T-cell (primary cell): ENCODE results near the gene SDF4. TPM values are rescaled to one million over a fixed set of nuclear protein-coding genes. Genes with fewer than 3 reads are reported as not detected.
"Not testable (repeated sequence)": the region's sequence is repeated elsewhere in the genome, so short reads cannot be mapped to it uniquely, and the experiment has no call there.

Experiments used
- ATAC-seq, 4 experiments: fragments of 200-7000 bp in 3 of 4; fragments of 150-1000 bp in 1 of 4; cut with Tn5 transposase; replicated peaks in 1 of 4; 1 replicate in 3 of 4; 2 replicates in 1 of 4; pipeline ENCODE4 v1.10.0; 2021; ENCODE audit warnings: moderate library complexity in 3 of 4, mild to moderate bottlenecking in 2 of 4, moderate number of reproducible peaks in 1 of 4
- CTCF ChIA-PET, 2 donors: fragments of 300-600 bp; sonication (Branson Sonifier 250); formaldehyde crosslinking; loops; one replicate each; lab custom pipeline; 2022; ENCODE audit warnings: antibody characterized with exemption in 2 of 2; lab: Charles Lee
- POLR2A ChIA-PET, 2 donors: fragments of 300-600 bp; sonication (Branson Sonifier 250); formaldehyde crosslinking; loops; one replicate each; lab custom pipeline; 2022; ENCODE audit warnings: antibody characterized with exemption in 2 of 2; lab: Charles Lee
- DNase-seq, 35 experiments: peaks; one replicate each; pipeline versions ENCODE4 v3.0.0 to v3.0.0-alpha.2; 2013 to 2023
- H3K27ac ChIP-seq: one replicate; pipeline ENCODE4 v1.5.1; 2013; ENCODE audit warnings: low read length
- H3K27me3 ChIP-seq, 2 experiments: replicated peaks in 1 of 2; 1 replicate in 1 of 2; 2 replicates in 1 of 2; pipeline versions ENCODE4 v1.6.1 to v1.7.0; 2013; ENCODE audit warnings: low read length in 1 of 2, mixed read lengths in 1 of 2; ENCODE audit not compliant: control insufficient read depth in 2 of 2, insufficient read depth in 2 of 2; ENCODE audit errors: extremely low read depth in 1 of 2
- H3K36me3 ChIP-seq, 2 donors: 1 replicate in 1 of 2; 2 replicates in 1 of 2; pipeline versions ENCODE4 v1.6.1 to v1.7.0; 2013; ENCODE audit warnings: low read length in 1 of 2; ENCODE audit not compliant: control insufficient read depth in 2 of 2, insufficient read depth in 1 of 2; ENCODE audit errors: extremely low read depth in 1 of 2
- H3K4me1 ChIP-seq, 2 experiments: 1 replicate in 1 of 2; 2 replicates in 1 of 2; pipeline versions ENCODE4 v1.6.1 to v1.7.0; 2013; ENCODE audit warnings: low read length in 2 of 2, mixed read lengths in 1 of 2; ENCODE audit not compliant: insufficient read depth in 2 of 2, control insufficient read depth in 1 of 2; ENCODE audit errors: extremely low read depth in 1 of 2
- H3K4me3 ChIP-seq, 2 donors: 1 replicate in 1 of 2; 2 replicates in 1 of 2; pipeline versions ENCODE4 v1.5.1 to v1.7.0; 2013; ENCODE audit warnings: mild to moderate bottlenecking in 2 of 2, low read length in 1 of 2, moderate library complexity in 1 of 2; ENCODE audit not compliant: control insufficient read depth in 1 of 2; ENCODE audit errors: extremely low read depth in 1 of 2
- H3K9me3 ChIP-seq: 2 replicates; pipeline ENCODE4 v1.7.0; 2013
- H3K27ac Mint-ChIP-seq, 2 donors: one replicate each; pipeline ENCODE4 v1.8.0; 2020 to 2021; ENCODE audit warnings: mild to moderate bottlenecking in 2 of 2, mixed read lengths in 2 of 2
- H3K27me3 Mint-ChIP-seq, 2 donors: one replicate each; pipeline ENCODE4 v1.8.0; 2021 to 2022; ENCODE audit warnings: mixed read lengths in 2 of 2
- H3K36me3 Mint-ChIP-seq: one replicate; pipeline ENCODE4 v1.8.0; 2021; ENCODE audit warnings: mixed read lengths
- H3K4me1 Mint-ChIP-seq, 3 donors: one replicate each; pipeline ENCODE4 v1.8.0; 2020 to 2022; ENCODE audit warnings: mixed read lengths in 3 of 3, mild to moderate bottlenecking in 1 of 3
- H3K4me3 Mint-ChIP-seq, 3 donors: one replicate each; pipeline ENCODE4 v1.8.0; 2020 to 2022; ENCODE audit warnings: mild to moderate bottlenecking in 3 of 3, mixed read lengths in 3 of 3, moderate library complexity in 3 of 3
- H3K9me3 Mint-ChIP-seq, 3 donors: one replicate each; pipeline ENCODE4 v1.8.0; 2020 to 2022; ENCODE audit warnings: mixed read lengths in 3 of 3
- WGBS: methylation state at CpG from one replicate; pipeline ENCODE4 v1.1.5; 2013; ENCODE audit warnings: missing lambda C conversion rate; ENCODE audit not compliant: insufficient coverage; 5-methylcytosine and 5-hydroxymethylcytosine counted together
- total RNA-seq, 35 experiments: library from RNA in 6 of 35; stranded (reverse) in 6 of 35; fragments of 120-200 nt in 1 of 35; gene quantifications; one replicate each; pipeline versions ENCODE4 v1.2.1 to v1.2.4 and lab custom pipeline; 2013 to 2026

SDF4 gene
- total RNA-seq, 5 donors from 2014 or later (not counting 1 experiment from before 2014, with no cell fraction given) = 98.6 to 151 (median 141) TPM

GRCh38 chr1:1198423-1199140, 33.2 kb downstream of the SDF4 start:
- Histone ChIP-seq H3K4me1 (peaks cover 0 to 12% of the 10 kb centered on the region in 2 experiments), H3K27me3 (no peaks in the 10 kb centered on the region), H3K4me3 (no peak overlapping the region), H3K36me3 (no peaks in the 10 kb centered on the region), H3K9me3 (no peaks in the 10 kb centered on the region), H3K27ac (no peak overlapping the region)
- 94% methylated on average over 12 of the region's 23 CpGs for whole genome bisulfite sequencing
- Mint-ChIP-seq H3K4me1 (peaks cover 0 to 8% (median 0%) of the 10 kb centered on the region in 3 donors), H3K36me3 (no peaks in the 10 kb centered on the region), H3K27me3 (no peaks in the 10 kb centered on the region), H3K9me3 (peaks cover 5 to 9% (median 9%) of the 10 kb centered on the region in 3 donors), H3K27ac (no peak overlapping the region), H3K4me3 (no peak overlapping the region)
- CTCF ChIA-PET = no interaction called here
- ATAC-seq (no peak), DNase-seq (peak in 3 of 35 experiments; percentile 1 to 9 (median 2))
- POLR2A ChIA-PET = interaction anchor here in 1 of 2 donors (0.5 kb wide), 1 partner anchor 68 kb away, joined by 6 read pairs; no protein-coding TSS in a partner anchor

- H3K9me3 ChIP-seq = no peaks in the 10 kb centered on the region
- ATAC-seq (no peak), DNase-seq (peak in 4 of 35 experiments; percentile 0 to 9 (median 4))
- Mint-ChIP-seq H3K4me1 (peaks cover 0 to 8% (median 0%) of the 10 kb centered on the region in 3 donors), H3K36me3 (no peaks in the 10 kb centered on the region), H3K27ac (no peak overlapping the region), H3K9me3 (peaks cover 5 to 9% (median 9%) of the 10 kb centered on the region in 3 donors), H3K4me3 (no peak overlapping the region), H3K27me3 (no peaks in the 10 kb centered on the region)
- ChIA-PET CTCF (no interaction called here), POLR2A (interaction anchor here in 1 of 2 donors (0.5 kb wide), 1 partner anchor 67 kb away, joined by 6 read pairs; no protein-coding TSS in a partner anchor)
- H3K27me3 ChIP-seq = no peaks in the 10 kb centered on the region
- H3K4me1 ChIP-seq = peaks cover 0 to 12% of the 10 kb centered on the region in 2 experiments
- WGBS = 94% methylated on average over 45 of the region's 48 CpGs
- H3K36me3 ChIP-seq = no peaks in the 10 kb centered on the region
- no peak overlapping the region for H3K27ac ChIP-seq
- no peak overlapping the region for H3K4me3 ChIP-seq
Measured at GRCh38 chr1:1197551-1198422, 34.0 kb downstream of the SDF4 start.

GRCh38 chr1:1197188-1197500, 34.7 kb downstream of the SDF4 start:
- Histone ChIP-seq H3K27ac (no peak overlapping the region), H3K9me3 (no peaks in the 10 kb centered on the region), H3K36me3 (no peaks in the 10 kb centered on the region), H3K4me1 (peaks cover 0 to 12% of the 10 kb centered on the region in 2 experiments), H3K27me3 (no peaks in the 10 kb centered on the region), H3K4me3 (no peak overlapping the region)
- Mint-ChIP-seq H3K27ac (no peak overlapping the region), H3K4me3 (no peak overlapping the region), H3K9me3 (peaks cover 5 to 10% (median 9%) of the 10 kb centered on the region in 3 donors), H3K36me3 (no peaks in the 10 kb centered on the region), H3K27me3 (no peaks in the 10 kb centered on the region), H3K4me1 (peaks cover 0 to 8% (median 0%) of the 10 kb centered on the region in 3 donors)
- ATAC-seq (no peak), DNase-seq (peak in 1 of 35 experiments; percentile 6)
- 94% methylated on average over 6 of the region's 8 CpGs for WGBS
- ChIA-PET POLR2A (no interaction called here), CTCF (no interaction called here)

- DNase-seq = peak in 3 of 35 experiments; percentile 0 to 11 (median 2)
- CTCF ChIA-PET = no interaction called here
Measured at GRCh38 chr1:1196431-1197187, 35.2 kb downstream of the SDF4 start.

GRCh38 chr1:1195726-1196125, 36.1 kb downstream of the SDF4 start:
- H3K27ac Mint-ChIP-seq, ATAC-seq, H3K4me1 ChIP-seq, H3K27ac ChIP-seq, CTCF ChIA-PET, H3K4me3 ChIP-seq, H3K36me3 ChIP-seq, H3K27me3 Mint-ChIP-seq, H3K36me3 Mint-ChIP-seq, H3K9me3 ChIP-seq, POLR2A ChIA-PET, H3K4me1 Mint-ChIP-seq, H3K27me3 ChIP-seq, DNase-seq, H3K4me3 Mint-ChIP-seq: not testable (repeated sequence)
- H3K9me3 Mint-ChIP-seq = peaks cover 5 to 15% (median 9%) of the 10 kb centered on the region in 3 donors
- 84% methylated on average over 5 of the region's 6 CpGs for WGBS

More at GRCh38 chr1:1196431-1197187, 35.2 kb downstream of the SDF4 start:
- POLR2A ChIA-PET = no interaction called here
- no peak overlapping the region for H3K4me3 Mint-ChIP-seq
- Histone ChIP-seq H3K27me3 (no peaks in the 10 kb centered on the region), H3K4me3 (no peak overlapping the region), H3K9me3 (no peaks in the 10 kb centered on the region), H3K36me3 (no peaks in the 10 kb centered on the region), H3K27ac (no peak overlapping the region), H3K4me1 (peaks cover 0 to 12% of the 10 kb centered on the region in 2 experiments)
- ATAC-seq = no peak
- H3K9me3 Mint-ChIP-seq = peaks cover 5 to 15% (median 9%) of the 10 kb centered on the region in 3 donors
- H3K36me3 Mint-ChIP-seq = no peaks in the 10 kb centered on the region
- WGBS = 87% methylated on average over 11 of the region's 13 CpGs
- no peaks in the 10 kb centered on the region for H3K27me3 Mint-ChIP-seq
- H3K4me1 Mint-ChIP-seq = peaks cover 0 to 8% (median 0%) of the 10 kb centered on the region in 3 donors
- H3K27ac Mint-ChIP-seq = no peak overlapping the region

- peaks cover 0 to 1% of the 10 kb centered on the region in 2 experiments for H3K4me1 ChIP-seq
- WGBS = 100% methylated on average over 2 of the region's 3 CpGs
- POLR2A ChIA-PET = no interaction called here
- peaks cover 0 to 3% (median 0%) of the 10 kb centered on the region in 3 donors for H3K4me1 Mint-ChIP-seq
- no peaks in the 10 kb centered on the region for H3K27me3 ChIP-seq
- no peaks in the 10 kb centered on the region for H3K27me3 Mint-ChIP-seq
- DNase-seq (no peak), ATAC-seq (no peak)
- H3K27ac ChIP-seq = no peak overlapping the region
- CTCF ChIA-PET = no interaction called here
- no peak overlapping the region for H3K4me3 Mint-ChIP-seq
- H3K36me3 ChIP-seq = no peaks in the 10 kb centered on the region
- peaks cover 5 to 15% (median 9%) of the 10 kb centered on the region in 3 donors for H3K9me3 Mint-ChIP-seq
- no peak overlapping the region for H3K4me3 ChIP-seq
- no peaks in the 10 kb centered on the region for H3K9me3 ChIP-seq
- H3K36me3 Mint-ChIP-seq = no peaks in the 10 kb centered on the region
- no peak overlapping the region for H3K27ac Mint-ChIP-seq
Measured at GRCh38 chr1:1194723-1195122, 37.1 kb downstream of the SDF4 start.
